HUES48 (cell line): ENCODE data around the gene PRAMEF20.

Experiments
- H3K27ac ChIP-seq: one replicate; pipeline ENCODE4 v1.7.0; 2013; ENCODE audit warnings: low read depth, low read length, inconsistent platforms
- H3K27me3 ChIP-seq: 2 replicates; pipeline ENCODE4 v1.6.1; 2013; ENCODE audit warnings: mild to moderate bottlenecking, low read length; ENCODE audit not compliant: control insufficient read depth, insufficient read depth
- H3K36me3 ChIP-seq: 2 replicates; pipeline ENCODE4 v1.6.1; 2013; ENCODE audit warnings: low read length; ENCODE audit not compliant: control insufficient read depth, insufficient read depth
- H3K4me1 ChIP-seq: 2 replicates; pipeline ENCODE4 v1.6.1; 2013; ENCODE audit warnings: mild to moderate bottlenecking, low read length; ENCODE audit not compliant: control insufficient read depth, insufficient read depth
- H3K4me3 ChIP-seq: 2 replicates; pipeline ENCODE4 v1.5.1; 2013; ENCODE audit warnings: mild to moderate bottlenecking, low read depth, low read length
- H3K9ac ChIP-seq: 2 replicates; pipeline ENCODE4 v1.6.1; 2013; ENCODE audit warnings: mild to moderate bottlenecking, low read depth, low read length, moderate library complexity
- H3K9me3 ChIP-seq: 2 replicates; pipeline ENCODE4 v1.6.1; 2013; ENCODE audit warnings: low read length; ENCODE audit not compliant: control insufficient read depth, insufficient read depth

The PRAMEF20 gene

DNA sequence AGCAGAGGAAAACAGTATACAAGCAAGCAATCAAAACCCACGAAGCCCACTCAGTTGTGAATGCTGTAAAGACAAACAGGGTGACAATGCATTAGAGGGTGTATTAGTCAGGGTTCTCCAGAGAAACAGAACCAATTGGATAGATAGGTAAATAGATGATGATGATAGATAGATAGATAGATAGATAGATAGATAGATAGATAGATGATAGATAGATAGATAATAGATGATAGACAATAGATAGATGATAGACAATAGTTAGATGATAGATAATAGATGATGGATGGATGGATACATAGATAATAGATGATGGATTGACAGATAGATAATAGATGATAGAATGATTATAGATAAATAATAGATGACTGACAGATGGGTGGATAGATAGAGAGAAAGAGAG, 55.3 kb downstream of the PRAMEF20 start:
- no peak overlapping the region for H3K4me3 ChIP-seq
- no peaks in the 10 kb centered on the region for H3K4me1 ChIP-seq
- peaks cover 45% of the 10 kb centered on the region for H3K9me3 ChIP-seq
- H3K36me3 ChIP-seq, result no peaks in the 10 kb centered on the region
- H3K27me3 ChIP-seq, result no peaks in the 10 kb centered on the region
- no peak overlapping the region for H3K9ac ChIP-seq
- H3K27ac ChIP-seq, result no peak overlapping the region

- Histone ChIP-seq H3K36me3 (no peaks in the 10 kb centered on the region), H3K27me3 (no peaks in the 10 kb centered on the region), H3K4me3 (no peak overlapping the region), H3K4me1 (no peaks in the 10 kb centered on the region), H3K9ac (no peak overlapping the region), H3K27ac (no peak overlapping the region), H3K9me3 (peaks cover 21% of the 10 kb centered on the region)
These were observed 59.1 kb downstream of the PRAMEF20 start for GRCh38 chr1:13469343-13469742.
